ENCODE results near the gene OAF. TPM values are rescaled to one million over a fixed set of nuclear protein-coding genes. Genes with fewer than 3 reads are reported as not detected.
A peak's percentile ranks its signal among the peaks of the same experiment; 100 is the strongest.

Gene OAF
- total and polyA plus RNA-seq, 3 experiments from 2014 or later, result 2.6 to 3.4 (median 3.0) TPM

- Mint-ChIP-seq H3K9me3 (no peaks in the 10 kb centered on the region), H3K27me3 (peaks cover 13 to 35% of the 10 kb centered on the region in 2 donors), H3K36me3 (peaks cover 0 to 2% (median 0%) of the 10 kb centered on the region in 3 donors), H3K4me3 (no peak overlapping the region), H3K4me1 (no peaks in the 10 kb centered on the region), H3K27ac (no peak overlapping the region)
- no peaks in the 10 kb centered on the region for H3K36me3 ChIP-seq (ENCODE audit: insufficient read depth, low read length)
- no peaks in the 10 kb centered on the region for H3K27me3 ChIP-seq (ENCODE audit: insufficient read depth, low read length, poor library complexity, severe bottlenecking)
- H3K27ac ChIP-seq (ENCODE audit: low read depth, low read length), result no peak overlapping the region
- H3K4me3 ChIP-seq (ENCODE audit: low read length), result no peak overlapping the region
- ChIA-PET CTCF (no interaction called here), POLR2A (no interaction called here)
- no peaks in the 10 kb centered on the region for H3K4me1 ChIP-seq (ENCODE audit: insufficient read depth, low read length)
- no peak for DNase-seq
- H3K9me3 ChIP-seq (ENCODE audit: low read length), result no peaks in the 10 kb centered on the region
These were observed 9.2 kb upstream of the OAF start for GRCh38 chr11:120201653-120202052.

GRCh38 chr11:120203626-120204025, 7.2 kb upstream of the OAF start:
- Histone ChIP-seq H3K4me1 (ENCODE audit: insufficient read depth, low read length) (no peaks in the 10 kb centered on the region), H3K27ac (ENCODE audit: low read depth, low read length) (no peak overlapping the region), H3K27me3 (ENCODE audit: insufficient read depth, low read length, poor library complexity, severe bottlenecking) (no peaks in the 10 kb centered on the region), H3K36me3 (ENCODE audit: insufficient read depth, low read length) (no peaks in the 10 kb centered on the region), H3K4me3 (ENCODE audit: low read length) (no peak overlapping the region), H3K9me3 (ENCODE audit: low read length) (no peaks in the 10 kb centered on the region)
- no peaks in the 10 kb centered on the region for H3K4me1 Mint-ChIP-seq
- H3K36me3 Mint-ChIP-seq, result peaks cover 0 to 2% (median 0%) of the 10 kb centered on the region in 3 donors
- ChIA-PET CTCF (no interaction called here), POLR2A (no interaction called here)
- H3K27ac Mint-ChIP-seq, result no peak overlapping the region
- peaks cover 20 to 47% of the 10 kb centered on the region in 2 donors for H3K27me3 Mint-ChIP-seq
- H3K9me3 Mint-ChIP-seq, result no peaks in the 10 kb centered on the region
- DNase-seq, result no peak
- no peak overlapping the region for H3K4me3 Mint-ChIP-seq

GRCh38 chr11:120205596-120206161, 5.2 kb upstream of the OAF start:
- H3K9me3 Mint-ChIP-seq, result no peaks in the 10 kb centered on the region
- no peaks in the 10 kb centered on the region for H3K9me3 ChIP-seq (ENCODE audit: low read length)
- no peak overlapping the region for H3K4me3 ChIP-seq (ENCODE audit: low read length)
- H3K4me1 ChIP-seq (ENCODE audit: insufficient read depth, low read length), result peaks cover 7% of the 10 kb centered on the region
- H3K36me3 Mint-ChIP-seq, result peaks cover 0 to 2% (median 0%) of the 10 kb centered on the region in 3 donors
- no peak overlapping the region for H3K27ac Mint-ChIP-seq
- no peak overlapping the region for H3K27ac ChIP-seq (ENCODE audit: low read depth, low read length)
- no peak overlapping the region for H3K4me3 Mint-ChIP-seq
- no peak for DNase-seq
- H3K4me1 Mint-ChIP-seq, result peaks cover 8 to 10% (median 9%) of the 10 kb centered on the region in 3 donors
- no peaks in the 10 kb centered on the region for H3K27me3 ChIP-seq (ENCODE audit: insufficient read depth, low read length, poor library complexity, severe bottlenecking)
- no peaks in the 10 kb centered on the region for H3K36me3 ChIP-seq (ENCODE audit: insufficient read depth, low read length)
- peaks cover 28 to 40% of the 10 kb centered on the region in 2 donors for H3K27me3 Mint-ChIP-seq
- CTCF ChIA-PET, result no interaction called here
- POLR2A ChIA-PET, result no interaction called here

GRCh38 chr11:120207512-120207911, 3.3 kb upstream of the OAF start:
- ChIA-PET POLR2A (no interaction called here), CTCF (no interaction called here)
- Histone ChIP-seq H3K4me3 (ENCODE audit: low read length) (no peak overlapping the region), H3K4me1 (ENCODE audit: insufficient read depth, low read length) (peaks cover 13% of the 10 kb centered on the region), H3K27ac (ENCODE audit: low read depth, low read length) (no peak overlapping the region), H3K36me3 (ENCODE audit: insufficient read depth, low read length) (no peaks in the 10 kb centered on the region), H3K9me3 (ENCODE audit: low read length) (no peaks in the 10 kb centered on the region), H3K27me3 (ENCODE audit: insufficient read depth, low read length, poor library complexity, severe bottlenecking) (no peaks in the 10 kb centered on the region)
- Mint-ChIP-seq H3K9me3 (no peaks in the 10 kb centered on the region), H3K27ac (no peak overlapping the region), H3K4me3 (peak overlapping the region in 2 of 7 donors; percentile 15 to 70), H3K4me1 (peaks cover 12 to 18% (median 15%) of the 10 kb centered on the region in 3 donors), H3K36me3 (peaks cover 0 to 2% (median 1%) of the 10 kb centered on the region in 3 donors), H3K27me3 (peaks cover 30 to 34% of the 10 kb centered on the region in 2 donors)
- DNase-seq, result no peak

GRCh38 chr11:120208001-120208441, 2.8 kb upstream of the OAF start:
- no peaks in the 10 kb centered on the region for H3K27me3 ChIP-seq (ENCODE audit: insufficient read depth, low read length, poor library complexity, severe bottlenecking)
- no peak overlapping the region for H3K27ac ChIP-seq (ENCODE audit: low read depth, low read length)
- CTCF ChIA-PET, result no interaction called here
- H3K9me3 ChIP-seq (ENCODE audit: low read length), result no peaks in the 10 kb centered on the region
- peaks cover 13% of the 10 kb centered on the region for H3K4me1 ChIP-seq (ENCODE audit: insufficient read depth, low read length)
- no peak overlapping the region for H3K4me3 ChIP-seq (ENCODE audit: low read length)
- Mint-ChIP-seq H3K36me3 (peaks cover 0 to 2% (median 1%) of the 10 kb centered on the region in 3 donors), H3K27ac (no peak overlapping the region), H3K4me1 (peaks cover 12 to 20% (median 15%) of the 10 kb centered on the region in 3 donors), H3K4me3 (peak overlapping the region in 5 of 7 donors; percentile 6 to 70 (median 10)), H3K27me3 (peaks cover 26 to 32% of the 10 kb centered on the region in 2 donors), H3K9me3 (no peaks in the 10 kb centered on the region)
- DNase-seq, result no peak
- no peaks in the 10 kb centered on the region for H3K36me3 ChIP-seq (ENCODE audit: insufficient read depth, low read length)
- POLR2A ChIA-PET, result no interaction called here

- Histone ChIP-seq H3K4me3 (ENCODE audit: low read length) (no peak overlapping the region), H3K27ac (ENCODE audit: low read depth, low read length) (no peak overlapping the region), H3K27me3 (ENCODE audit: insufficient read depth, low read length, poor library complexity, severe bottlenecking) (no peaks in the 10 kb centered on the region), H3K36me3 (ENCODE audit: insufficient read depth, low read length) (no peaks in the 10 kb centered on the region), H3K4me1 (ENCODE audit: insufficient read depth, low read length) (peaks cover 13% of the 10 kb centered on the region), H3K9me3 (ENCODE audit: low read length) (no peaks in the 10 kb centered on the region)
- H3K4me1 Mint-ChIP-seq, result peaks cover 12 to 22% (median 15%) of the 10 kb centered on the region in 3 donors
- ChIA-PET POLR2A (no interaction called here), CTCF (no interaction called here)
- H3K9me3 Mint-ChIP-seq, result no peaks in the 10 kb centered on the region
- peaks cover 23 to 30% of the 10 kb centered on the region in 2 donors for H3K27me3 Mint-ChIP-seq
- H3K36me3 Mint-ChIP-seq, result peaks cover 0 to 2% (median 1%) of the 10 kb centered on the region in 3 donors
- no peak for DNase-seq
- H3K4me3 Mint-ChIP-seq, result peak overlapping the region in 5 of 7 donors; percentile 0 to 70 (median 28)
- H3K27ac Mint-ChIP-seq, result no peak overlapping the region
These were observed 2.1 kb upstream of the OAF start for GRCh38 chr11:120208777-120209176.

GRCh38 chr11:120209746-120210625, 846 bp upstream of the OAF start:
- peaks cover 13% of the 10 kb centered on the region for H3K4me1 ChIP-seq (ENCODE audit: insufficient read depth, low read length)
- H3K27me3 ChIP-seq (ENCODE audit: insufficient read depth, low read length, poor library complexity, severe bottlenecking), result no peaks in the 10 kb centered on the region
- H3K4me3 Mint-ChIP-seq, result peak overlapping the region; percentile 83 to 94 (median 90)
- ChIA-PET CTCF (no interaction called here), POLR2A (no interaction called here)
- peaks cover 0 to 2% (median 1%) of the 10 kb centered on the region in 3 donors for H3K36me3 Mint-ChIP-seq
- peak overlapping the region in 6 of 8 donors; percentile 22 to 80 (median 52) for H3K27ac Mint-ChIP-seq
- no peaks in the 10 kb centered on the region for H3K9me3 Mint-ChIP-seq
- peak in 1 of 5 donors; percentile 11 for DNase-seq
- peak overlapping the region; percentile 70 for H3K4me3 ChIP-seq (ENCODE audit: low read length)
- H3K27me3 Mint-ChIP-seq, result peaks cover 23 to 27% of the 10 kb centered on the region in 2 donors
- no peaks in the 10 kb centered on the region for H3K36me3 ChIP-seq (ENCODE audit: insufficient read depth, low read length)
- peak overlapping the region; percentile 43 for H3K27ac ChIP-seq (ENCODE audit: low read depth, low read length)
- H3K4me1 Mint-ChIP-seq, result peaks cover 12 to 22% (median 15%) of the 10 kb centered on the region in 3 donors
- no peaks in the 10 kb centered on the region for H3K9me3 ChIP-seq (ENCODE audit: low read length)
